ENCODE results near the gene CFAP97D2. TPM values are rescaled to one million over a fixed set of nuclear protein-coding genes. Genes with fewer than 3 reads are reported as not detected.
A peak's percentile ranks its signal among the peaks of the same experiment; 100 is the strongest.

CFAP97D2 gene
- polyA plus RNA-seq, 1 donor = 0.06 TPM

DNA sequence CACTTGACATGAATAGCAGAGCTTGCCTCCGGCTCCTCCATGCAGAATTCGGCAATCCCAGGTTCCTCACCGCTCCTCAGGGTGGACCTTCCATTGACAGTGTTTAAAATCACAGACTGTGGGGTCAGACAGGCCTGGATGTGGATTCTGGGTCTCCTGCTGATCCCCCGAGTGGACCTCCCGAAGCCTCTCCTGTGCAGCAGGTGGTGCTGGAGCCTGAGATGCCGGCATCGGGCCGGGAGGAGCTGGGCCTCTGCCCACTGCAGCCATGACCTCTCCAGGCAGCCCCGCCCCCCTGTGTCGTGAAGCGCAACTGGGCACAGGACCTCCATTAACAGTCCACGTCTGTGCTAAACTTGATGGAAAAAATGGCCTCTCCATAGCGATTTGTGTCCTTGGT lies 45.1 kb downstream of the CFAP97D2 start:
- Histone ChIP-seq H3K27ac (ENCODE audit: low read length) (no peak overlapping the region), H3K27me3 (ENCODE audit: control insufficient read depth, insufficient read depth, low read length) (peaks cover 2% of the 10 kb centered on the region), H3K4me1 (ENCODE audit: control insufficient read depth, insufficient read depth, low read length) (peaks cover 2% of the 10 kb centered on the region), H3K4me3 (ENCODE audit: low read length) (no peak overlapping the region), H3K36me3 (ENCODE audit: control insufficient read depth, insufficient read depth, low read length) (no peaks in the 10 kb centered on the region), H3K9me3 (ENCODE audit: control insufficient read depth, low read depth, low read length) (no peaks in the 10 kb centered on the region)
- DNase-seq = no peak
- WGBS (ENCODE audit: insufficient coverage, low lambda C conversion rate) = no CpG with 5 or more reads among the region's 13 CpGs

- Histone ChIP-seq H3K4me3 (ENCODE audit: low read length) (no peak overlapping the region), H3K36me3 (ENCODE audit: control insufficient read depth, insufficient read depth, low read length) (no peaks in the 10 kb centered on the region), H3K4me1 (ENCODE audit: control insufficient read depth, insufficient read depth, low read length) (peaks cover 13% of the 10 kb centered on the region), H3K9me3 (ENCODE audit: control insufficient read depth, low read depth, low read length) (no peaks in the 10 kb centered on the region), H3K27ac (ENCODE audit: low read length) (no peak overlapping the region), H3K27me3 (ENCODE audit: control insufficient read depth, insufficient read depth, low read length) (peaks cover 3% of the 10 kb centered on the region)
- no peak for DNase-seq
- no CpG with 5 or more reads among the region's 8 CpGs for WGBS (ENCODE audit: insufficient coverage, low lambda C conversion rate)
Observed at GRCh38 chr13:114225610-114226009, 46.6 kb downstream of the CFAP97D2 start.

GRCh38 chr13:114226088-114226487 lies 47.0 kb downstream of the CFAP97D2 start:
- no peaks in the 10 kb centered on the region for H3K9me3 ChIP-seq (ENCODE audit: control insufficient read depth, low read depth, low read length)
- no peak for DNase-seq
- H3K27ac ChIP-seq (ENCODE audit: low read length) = no peak overlapping the region
- WGBS (ENCODE audit: insufficient coverage, low lambda C conversion rate) = no CpG with 5 or more reads among the region's 11 CpGs
- peaks cover 16% of the 10 kb centered on the region for H3K4me1 ChIP-seq (ENCODE audit: control insufficient read depth, insufficient read depth, low read length)
- H3K27me3 ChIP-seq (ENCODE audit: control insufficient read depth, insufficient read depth, low read length) = peaks cover 3% of the 10 kb centered on the region
- H3K36me3 ChIP-seq (ENCODE audit: control insufficient read depth, insufficient read depth, low read length) = no peaks in the 10 kb centered on the region
- no peak overlapping the region for H3K4me3 ChIP-seq (ENCODE audit: low read length)

- H3K27ac ChIP-seq (ENCODE audit: low read length) = no peak overlapping the region
Observed at GRCh38 chr13:114226699-114227323, 47.8 kb downstream of the CFAP97D2 start.

DNA sequence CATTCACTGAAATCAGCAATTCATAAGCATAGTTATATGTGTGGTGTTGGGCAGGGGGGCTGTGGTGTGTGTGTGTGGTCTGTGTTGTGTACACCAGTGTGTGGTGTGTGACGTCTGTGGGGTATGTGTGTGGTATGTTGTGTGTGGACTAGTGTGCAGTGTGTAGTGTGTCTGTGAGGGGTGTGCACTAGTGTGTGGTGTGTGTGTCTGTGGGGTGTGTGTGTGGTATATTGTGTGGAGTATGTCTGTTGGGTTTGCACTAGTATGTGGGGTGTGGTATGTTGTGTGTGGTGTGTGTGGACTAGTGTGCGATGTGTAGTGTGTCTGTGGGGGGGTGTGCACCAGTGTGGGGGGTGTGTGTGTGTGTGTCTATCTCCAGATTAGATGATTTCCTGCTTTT lies 48.5 kb downstream of the CFAP97D2 start:
- WGBS (ENCODE audit: insufficient coverage, low lambda C conversion rate) = no CpG with 5 or more reads among the region's 2 CpGs
- Histone ChIP-seq H3K9me3 (ENCODE audit: control insufficient read depth, low read depth, low read length) (no peaks in the 10 kb centered on the region), H3K4me3 (ENCODE audit: low read length) (no peak overlapping the region), H3K27me3 (ENCODE audit: control insufficient read depth, insufficient read depth, low read length) (peaks cover 3% of the 10 kb centered on the region), H3K4me1 (ENCODE audit: control insufficient read depth, insufficient read depth, low read length) (peaks cover 16% of the 10 kb centered on the region), H3K36me3 (ENCODE audit: control insufficient read depth, insufficient read depth, low read length) (no peaks in the 10 kb centered on the region), H3K27ac (ENCODE audit: low read length) (no peak overlapping the region)
- no peak for DNase-seq

More at GRCh38 chr13:114226699-114227323, 47.8 kb downstream of the CFAP97D2 start:
- Histone ChIP-seq H3K27me3 (ENCODE audit: control insufficient read depth, insufficient read depth, low read length) (peaks cover 3% of the 10 kb centered on the region), H3K4me3 (ENCODE audit: low read length) (no peak overlapping the region), H3K36me3 (ENCODE audit: control insufficient read depth, insufficient read depth, low read length) (no peaks in the 10 kb centered on the region), H3K4me1 (ENCODE audit: control insufficient read depth, insufficient read depth, low read length) (peaks cover 16% of the 10 kb centered on the region), H3K9me3 (ENCODE audit: control insufficient read depth, low read depth, low read length) (no peaks in the 10 kb centered on the region)
- DNase-seq = peak; percentile 71 to 78
- WGBS (ENCODE audit: insufficient coverage, low lambda C conversion rate) = no CpG with 5 or more reads among the region's 19 CpGs

- DNase-seq = no peak
- H3K4me1 ChIP-seq (ENCODE audit: control insufficient read depth, insufficient read depth, low read length) = peaks cover 16% of the 10 kb centered on the region
- WGBS (ENCODE audit: insufficient coverage, low lambda C conversion rate) = no CpG with 5 or more reads among the region's 9 CpGs
Observed at GRCh38 chr13:114228176-114228575, 49.1 kb downstream of the CFAP97D2 start.

DNA sequence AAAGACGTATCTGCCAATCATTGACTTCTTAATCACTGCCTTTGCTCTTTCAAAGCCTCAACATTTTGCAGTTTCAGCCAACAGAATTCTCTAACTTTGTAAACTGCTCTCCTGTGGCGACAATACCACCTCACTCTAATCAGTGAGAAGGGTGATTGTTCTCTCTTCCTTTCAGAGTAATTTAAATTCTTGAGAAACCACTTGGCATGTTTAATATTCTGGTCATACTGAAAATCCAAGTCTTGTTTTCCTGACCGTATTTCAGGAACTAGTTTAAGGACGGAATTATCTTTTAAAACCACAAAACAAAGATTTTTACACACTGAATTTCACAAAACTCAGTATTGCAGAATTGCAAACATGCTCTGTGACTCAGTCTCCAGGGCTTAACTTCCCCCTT lies 50.4 kb downstream of the CFAP97D2 start:
- H3K27me3 ChIP-seq (ENCODE audit: control insufficient read depth, insufficient read depth, low read length) = peaks cover 3% of the 10 kb centered on the region
- H3K9me3 ChIP-seq (ENCODE audit: control insufficient read depth, low read depth, low read length) = peaks cover 2% of the 10 kb centered on the region
- peak overlapping the region; percentile 8 for H3K4me3 ChIP-seq (ENCODE audit: low read length)
- H3K36me3 ChIP-seq (ENCODE audit: control insufficient read depth, insufficient read depth, low read length) = no peaks in the 10 kb centered on the region
- peak overlapping the region; percentile 75 for H3K27ac ChIP-seq (ENCODE audit: low read length)
- H3K4me1 ChIP-seq (ENCODE audit: control insufficient read depth, insufficient read depth, low read length) = peaks cover 18% of the 10 kb centered on the region
- WGBS (ENCODE audit: insufficient coverage, low lambda C conversion rate) = no CpG with 5 or more reads among the region's 4 CpGs
- no peak for DNase-seq

More at GRCh38 chr13:114228176-114228575, 49.1 kb downstream of the CFAP97D2 start:
- Histone ChIP-seq H3K27me3 (ENCODE audit: control insufficient read depth, insufficient read depth, low read length) (peaks cover 3% of the 10 kb centered on the region), H3K27ac (ENCODE audit: low read length) (no peak overlapping the region), H3K4me3 (ENCODE audit: low read length) (no peak overlapping the region), H3K9me3 (ENCODE audit: control insufficient read depth, low read depth, low read length) (no peaks in the 10 kb centered on the region), H3K36me3 (ENCODE audit: control insufficient read depth, insufficient read depth, low read length) (no peaks in the 10 kb centered on the region)

- H3K27ac ChIP-seq (ENCODE audit: low read length) = peak overlapping the region; percentile 75
- peak; percentile 87 to 92 for DNase-seq
- no peak overlapping the region for H3K4me3 ChIP-seq (ENCODE audit: low read length)
- H3K9me3 ChIP-seq (ENCODE audit: control insufficient read depth, low read depth, low read length) = peaks cover 3% of the 10 kb centered on the region
- H3K4me1 ChIP-seq (ENCODE audit: control insufficient read depth, insufficient read depth, low read length) = peaks cover 19% of the 10 kb centered on the region
- peaks cover 3% of the 10 kb centered on the region for H3K27me3 ChIP-seq (ENCODE audit: control insufficient read depth, insufficient read depth, low read length)
- no peaks in the 10 kb centered on the region for H3K36me3 ChIP-seq (ENCODE audit: control insufficient read depth, insufficient read depth, low read length)
- 14% methylated on average over 5 of the region's 7 CpGs for WGBS (ENCODE audit: insufficient coverage, low lambda C conversion rate)
Observed at GRCh38 chr13:114230117-114230516, 51.1 kb downstream of the CFAP97D2 start.

- Histone ChIP-seq H3K4me1 (ENCODE audit: control insufficient read depth, insufficient read depth, low read length) (peaks cover 19% of the 10 kb centered on the region), H3K27me3 (ENCODE audit: control insufficient read depth, insufficient read depth, low read length) (peaks cover 3% of the 10 kb centered on the region), H3K27ac (ENCODE audit: low read length) (peak overlapping the region; percentile 75), H3K9me3 (ENCODE audit: control insufficient read depth, low read depth, low read length) (peaks cover 3% of the 10 kb centered on the region), H3K4me3 (ENCODE audit: low read length) (no peak overlapping the region), H3K36me3 (ENCODE audit: control insufficient read depth, insufficient read depth, low read length) (no peaks in the 10 kb centered on the region)
- DNase-seq = no peak
- WGBS (ENCODE audit: insufficient coverage, low lambda C conversion rate) = 17% methylated on average over 1 of the region's 3 CpGs
Observed at GRCh38 chr13:114230575-114230974, 51.5 kb downstream of the CFAP97D2 start.

DNA sequence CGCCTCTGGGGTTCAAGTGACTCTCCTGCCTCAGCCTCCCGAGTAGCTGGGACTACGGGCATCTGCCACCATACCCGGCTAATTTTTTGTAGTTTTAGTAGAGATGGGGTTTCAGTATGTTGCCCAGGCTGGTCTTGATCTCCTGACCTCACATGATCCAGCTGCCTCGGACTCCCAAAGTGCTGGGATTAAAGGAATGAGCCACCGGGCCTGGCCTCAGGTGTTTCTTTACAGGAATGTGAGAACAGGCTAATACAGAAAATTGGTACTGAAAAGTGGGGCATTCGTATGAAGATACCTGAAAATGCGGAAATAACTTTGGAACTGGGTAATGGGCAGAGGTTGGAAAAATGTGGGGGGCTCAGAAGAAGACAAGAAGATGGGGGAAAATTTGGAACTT lies 52.8 kb downstream of the CFAP97D2 start:
- Histone ChIP-seq H3K4me1 (ENCODE audit: control insufficient read depth, insufficient read depth, low read length) (peaks cover 19% of the 10 kb centered on the region), H3K4me3 (ENCODE audit: low read length) (no peak overlapping the region), H3K27ac (ENCODE audit: low read length) (no peak overlapping the region), H3K9me3 (ENCODE audit: control insufficient read depth, low read depth, low read length) (peaks cover 3% of the 10 kb centered on the region), H3K27me3 (ENCODE audit: control insufficient read depth, insufficient read depth, low read length) (peaks cover 3% of the 10 kb centered on the region), H3K36me3 (ENCODE audit: control insufficient read depth, insufficient read depth, low read length) (peaks cover 3% of the 10 kb centered on the region)
- WGBS (ENCODE audit: insufficient coverage, low lambda C conversion rate) = 87% methylated on average over 3 of the region's 8 CpGs
- no peak for DNase-seq

- Histone ChIP-seq H3K4me3 (ENCODE audit: low read length) (peak overlapping the region; percentile 91), H3K4me1 (ENCODE audit: control insufficient read depth, insufficient read depth, low read length) (peaks cover 17% of the 10 kb centered on the region), H3K27me3 (ENCODE audit: control insufficient read depth, insufficient read depth, low read length) (peaks cover under 1% of the 10 kb centered on the region), H3K9me3 (ENCODE audit: control insufficient read depth, low read depth, low read length) (peaks cover 3% of the 10 kb centered on the region), H3K36me3 (ENCODE audit: control insufficient read depth, insufficient read depth, low read length) (peaks cover 23% of the 10 kb centered on the region), H3K27ac (ENCODE audit: low read length) (peak overlapping the region; percentile 95)
- no peak for DNase-seq
- 51% methylated on average over 2 of the region's 4 CpGs for WGBS (ENCODE audit: insufficient coverage, low lambda C conversion rate)
Observed at GRCh38 chr13:114234266-114234644, 55.2 kb downstream of the CFAP97D2 start.
